Upper lobe of right lung (tissue), 1 donor: ENCODE results near the gene CAMK2G. TPM values are rescaled to one million over a fixed set of nuclear protein-coding genes. Genes with fewer than 3 reads are reported as not detected.
A peak's percentile ranks its signal among the peaks of the same experiment; 100 is the strongest.

Experiments used
- ATAC-seq: fragments of 200-7000 bp; cut with Tn5 transposase; one replicate; pipeline ENCODE4 v1.9.1; 2020; ENCODE audit warnings: mild to moderate bottlenecking, moderate library complexity
- DNase-seq: peaks from one replicate; pipeline ENCODE4 v3.0.0-alpha.2; 2020
- H3K27ac ChIP-seq: fragments of 200-600 bp; one replicate; pipeline ENCODE4 v1.8.0; 2022
- H3K27me3 ChIP-seq: fragments of 200-600 bp; one replicate; pipeline ENCODE4 v1.8.0; 2022; ENCODE audit warnings: mild to moderate bottlenecking
- H3K36me3 ChIP-seq: fragments of 200-600 bp; one replicate; pipeline ENCODE4 v1.8.0; 2022
- H3K4me1 ChIP-seq: fragments of 200-600 bp; one replicate; pipeline ENCODE4 v1.8.0; 2022
- H3K4me3 ChIP-seq: fragments of 200-600 bp; one replicate; pipeline ENCODE4 v1.8.0; 2022; ENCODE audit warnings: mild to moderate bottlenecking
- H3K9me3 ChIP-seq: fragments of 200-600 bp; one replicate; pipeline ENCODE4 v1.8.0; 2022
- intact Hi-C: fragments of 100-400 bp; cut with DNase I; formaldehyde crosslinking; loops from one replicate; pipeline ENCODE4 v1.11.0; 2022
- total RNA-seq: library from RNA; stranded (reverse); fragmentation: NEBNext Ultra II Directional; extraction: Animal tissue kit (Norgen Biotek cat#: 25700); gene quantifications from one replicate; pipeline ENCODE4 v1.2.1, GENCODE V29; 2021
- TF ChIP-seq, protein P1 (sequence below): fragments of 200-600 bp; IDR thresholded peaks from one replicate; pipeline ENCODE4 v1.8.0; 2022; ENCODE audit warnings: antibody characterized with exemption
- donor health status: DM: no; HTN: yes; CAD: no; lungs with severe emphysema.

The CAMK2G gene
- total RNA-seq, 1 donor from 2014 or later = 36.2 TPM

DNA sequence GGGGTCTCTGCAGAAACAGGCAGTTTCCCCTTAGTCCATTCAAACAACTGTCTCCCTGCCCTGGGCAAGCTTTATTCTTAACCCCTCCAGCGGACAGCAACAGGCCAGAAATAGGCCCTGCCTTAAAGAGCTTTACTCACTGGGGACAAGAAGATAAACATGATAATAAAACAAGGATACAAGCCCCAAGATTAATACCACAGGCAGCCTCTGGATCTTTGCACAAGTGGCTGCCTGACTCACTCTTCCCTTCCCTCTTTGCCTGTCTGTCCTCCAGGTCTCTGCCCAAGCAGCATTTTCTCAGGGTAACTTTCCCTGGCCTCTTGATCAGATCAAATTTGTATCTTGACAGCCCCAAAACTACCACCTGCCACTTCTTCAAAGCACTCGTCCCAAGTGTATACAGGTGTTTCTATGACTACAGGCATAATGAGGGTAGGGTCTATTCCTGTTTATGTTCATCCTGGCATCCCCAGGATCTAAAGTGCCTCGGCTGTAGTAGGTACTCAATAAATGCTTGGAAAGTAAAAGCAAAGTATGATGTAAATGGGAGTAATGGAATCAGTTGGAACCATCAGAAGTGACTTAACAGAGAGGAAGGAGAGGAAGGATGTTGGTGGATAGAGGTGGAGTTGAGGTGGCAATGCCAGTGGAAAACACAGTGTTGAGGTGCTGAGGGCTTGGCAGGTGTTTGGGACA lies 7.0 kb upstream of the CAMK2G start:
- Histone ChIP-seq H3K27ac (no peak overlapping the region), H3K27me3 (no peaks in the 10 kb centered on the region), H3K36me3 (no peaks in the 10 kb centered on the region), H3K9me3 (no peaks in the 10 kb centered on the region), H3K4me1 (peaks cover 3% of the 10 kb centered on the region), H3K4me3 (no peak overlapping the region)
- ATAC-seq (no peak), DNase-seq (no peak)
- intact Hi-C loops = loop anchor here (5.0 to 10.0 kb wide), 2 partner anchors 56 to 213 kb away; no protein-coding TSS in a partner anchor
- TF ChIP-seq, protein P1, sequence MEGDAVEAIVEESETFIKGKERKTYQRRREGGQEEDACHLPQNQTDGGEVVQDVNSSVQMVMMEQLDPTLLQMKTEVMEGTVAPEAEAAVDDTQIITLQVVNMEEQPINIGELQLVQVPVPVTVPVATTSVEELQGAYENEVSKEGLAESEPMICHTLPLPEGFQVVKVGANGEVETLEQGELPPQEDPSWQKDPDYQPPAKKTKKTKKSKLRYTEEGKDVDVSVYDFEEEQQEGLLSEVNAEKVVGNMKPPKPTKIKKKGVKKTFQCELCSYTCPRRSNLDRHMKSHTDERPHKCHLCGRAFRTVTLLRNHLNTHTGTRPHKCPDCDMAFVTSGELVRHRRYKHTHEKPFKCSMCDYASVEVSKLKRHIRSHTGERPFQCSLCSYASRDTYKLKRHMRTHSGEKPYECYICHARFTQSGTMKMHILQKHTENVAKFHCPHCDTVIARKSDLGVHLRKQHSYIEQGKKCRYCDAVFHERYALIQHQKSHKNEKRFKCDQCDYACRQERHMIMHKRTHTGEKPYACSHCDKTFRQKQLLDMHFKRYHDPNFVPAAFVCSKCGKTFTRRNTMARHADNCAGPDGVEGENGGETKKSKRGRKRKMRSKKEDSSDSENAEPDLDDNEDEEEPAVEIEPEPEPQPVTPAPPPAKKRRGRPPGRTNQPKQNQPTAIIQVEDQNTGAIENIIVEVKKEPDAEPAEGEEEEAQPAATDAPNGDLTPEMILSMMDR = no peak

DNA sequence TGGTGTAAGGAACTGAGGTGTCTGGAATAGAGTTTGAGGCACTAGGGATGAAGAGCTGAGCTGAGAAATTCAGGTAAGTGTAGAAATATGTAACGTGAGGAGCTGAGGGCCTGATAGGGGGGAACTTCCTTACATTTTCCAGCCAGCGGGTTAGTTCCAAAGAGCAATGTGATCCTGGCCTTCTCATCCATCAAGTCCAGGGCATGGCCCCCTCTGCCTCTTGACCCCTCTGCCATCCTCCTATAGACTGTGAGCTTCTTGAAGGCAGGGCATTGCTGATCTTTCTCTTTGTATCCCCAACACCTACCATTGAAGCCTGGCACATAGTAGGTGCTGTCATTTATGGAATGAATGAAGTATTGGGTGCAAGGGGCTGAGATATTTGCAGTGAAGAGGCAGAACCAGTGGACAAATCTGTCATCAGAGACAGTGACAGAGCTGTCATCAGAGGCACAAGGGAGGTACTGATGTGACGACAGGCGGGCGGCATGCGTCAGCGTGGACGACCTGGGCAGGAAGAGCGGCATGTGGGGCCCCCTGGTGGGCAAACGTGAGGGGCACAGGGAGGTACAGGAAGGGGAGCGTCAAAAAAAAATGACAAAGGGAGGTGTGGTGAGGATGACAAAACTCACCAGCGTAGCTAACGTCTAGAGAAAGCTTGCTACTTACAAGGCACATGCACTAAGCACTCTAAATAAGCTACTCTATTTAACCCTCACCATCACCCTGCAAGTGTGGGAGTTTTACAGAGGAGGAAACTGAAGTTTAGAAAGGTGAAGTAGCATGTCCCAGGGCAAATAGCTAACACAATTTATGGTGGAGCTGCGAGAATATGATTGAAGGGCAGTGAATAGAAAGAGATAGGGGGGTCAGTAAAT lies 5.2 kb upstream of the CAMK2G start:
- peak; percentile 94 for DNase-seq
- TF ChIP-seq, protein P1 = peak; percentile 97
- Histone ChIP-seq H3K27ac (no peak overlapping the region), H3K4me1 (peaks cover 6% of the 10 kb centered on the region), H3K9me3 (no peaks in the 10 kb centered on the region), H3K27me3 (no peaks in the 10 kb centered on the region), H3K36me3 (no peaks in the 10 kb centered on the region), H3K4me3 (no peak overlapping the region)
- intact Hi-C loops = loop anchor here (5.0 to 10.0 kb wide), 2 partner anchors 58 to 215 kb away; no protein-coding TSS in a partner anchor
- peak; percentile 97 for ATAC-seq

DNA sequence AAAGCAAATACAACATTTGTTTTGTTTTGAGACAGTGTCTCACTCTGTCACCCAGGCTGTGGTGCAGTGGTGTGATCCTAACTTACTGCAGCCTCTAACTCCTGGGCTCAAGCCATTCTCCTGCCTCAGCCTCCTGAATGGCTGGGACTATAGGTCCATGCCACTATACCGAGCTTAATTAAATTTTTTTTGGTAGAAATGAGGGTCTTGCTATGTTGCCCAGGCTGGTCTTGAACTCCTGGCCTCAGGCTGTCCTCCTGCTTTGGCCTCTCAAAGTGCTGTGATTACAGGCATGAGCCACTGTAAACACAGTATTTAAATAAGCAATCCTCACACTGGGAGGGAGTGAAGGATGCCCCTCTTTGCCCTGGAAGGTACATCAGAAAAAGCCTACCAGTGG lies 4.0 kb upstream of the CAMK2G start:
- H3K9me3 ChIP-seq = no peaks in the 10 kb centered on the region
- intact Hi-C loops = no loop called here
- TF ChIP-seq, protein P1 = no peak
- DNase-seq = no peak
- H3K4me3 ChIP-seq = no peak overlapping the region
- H3K4me1 ChIP-seq = peaks cover 6% of the 10 kb centered on the region
- ATAC-seq = no peak
- H3K36me3 ChIP-seq = no peaks in the 10 kb centered on the region
- no peaks in the 10 kb centered on the region for H3K27me3 ChIP-seq
- H3K27ac ChIP-seq = no peak overlapping the region

DNA sequence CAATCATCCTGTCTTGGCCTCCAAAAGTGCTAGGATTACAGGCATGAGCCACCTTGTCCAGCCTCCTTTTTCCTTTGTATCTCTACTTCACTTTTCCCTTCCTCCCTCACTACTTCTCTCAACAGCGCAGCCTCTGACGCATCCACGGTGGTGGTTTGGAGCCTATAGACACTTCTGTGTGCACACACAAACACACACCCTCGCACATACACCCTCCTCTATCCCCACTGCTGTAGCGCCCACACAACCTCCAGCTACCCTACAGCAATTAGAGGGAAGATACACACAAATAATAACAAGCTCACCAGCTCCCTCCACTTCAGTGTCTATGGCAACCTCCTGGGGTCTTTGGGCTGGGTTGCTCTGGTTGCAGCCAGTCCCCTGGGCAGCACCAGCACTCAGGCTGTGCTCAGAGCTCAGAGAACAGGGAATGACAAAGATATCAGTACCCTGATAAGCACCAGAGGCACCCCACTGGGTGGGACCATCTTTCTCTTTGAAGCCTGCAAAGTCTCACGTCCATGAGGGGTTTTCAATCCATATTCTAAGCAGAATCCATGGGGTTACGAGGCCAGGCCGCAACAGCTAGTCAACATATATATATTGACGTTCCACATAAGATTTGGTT lies 3.3 kb upstream of the CAMK2G start:
- H3K27ac ChIP-seq = no peak overlapping the region
- peaks cover 13% of the 10 kb centered on the region for H3K4me1 ChIP-seq
- ATAC-seq (no peak), DNase-seq (no peak)
- intact Hi-C loops = no loop called here
- H3K36me3 ChIP-seq = no peaks in the 10 kb centered on the region
- no peak overlapping the region for H3K4me3 ChIP-seq
- TF ChIP-seq, protein P1 = no peak
- H3K27me3 ChIP-seq = no peaks in the 10 kb centered on the region
- H3K9me3 ChIP-seq = no peaks in the 10 kb centered on the region

DNA sequence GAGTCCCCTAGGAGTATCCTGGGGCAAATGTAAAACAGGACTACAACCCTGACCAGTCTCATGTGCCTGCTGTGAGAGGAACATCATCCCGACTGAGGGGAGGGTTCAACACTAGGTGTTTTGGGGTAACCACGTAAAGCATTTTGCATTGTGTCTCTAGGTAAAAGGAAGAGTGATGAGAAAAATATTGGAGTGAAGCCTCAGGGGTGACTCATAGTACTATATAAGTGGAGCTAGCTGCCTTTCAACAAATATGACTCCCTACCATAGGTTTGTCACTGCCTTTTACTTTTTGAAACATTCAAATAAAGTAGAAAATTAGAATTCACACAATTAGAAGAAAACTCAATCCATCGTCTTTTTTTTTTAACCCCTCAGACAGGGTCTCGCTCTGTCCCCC lies 2.6 kb upstream of the CAMK2G start:
- Histone ChIP-seq H3K27me3 (no peaks in the 10 kb centered on the region), H3K4me3 (no peak overlapping the region), H3K36me3 (no peaks in the 10 kb centered on the region), H3K4me1 (peaks cover 20% of the 10 kb centered on the region), H3K27ac (no peak overlapping the region), H3K9me3 (no peaks in the 10 kb centered on the region)
- no peak for DNase-seq
- intact Hi-C loops = no loop called here
- ATAC-seq = no peak
- TF ChIP-seq, protein P1 = no peak
